Panc1 (cell line): ENCODE results near the gene TSPAN5. TPM values are rescaled to one million over a fixed set of nuclear protein-coding genes. Genes with fewer than 3 reads are reported as not detected.
"Not testable (repeated sequence)": the region's sequence is repeated elsewhere in the genome, so short reads cannot be mapped to it uniquely, and the experiment has no call there.

Experiments
- ATAC-seq: fragments of 200-7000 bp; cut with Tn5 transposase; 2 replicates; pipeline ENCODE4 v1.9.1; 2020; ENCODE audit warnings: mild to moderate bottlenecking, moderate library complexity
- BruUV-seq: library from RNA; stranded (reverse); fragments of 400-500 nt; replicated peaks from 2 replicates; lab custom pipeline; 2021; lab: Mats Ljungman, UMichigan
- CTCF ChIA-PET: fragments of 300-600 bp; sonication (Branson Sonifier 250); formaldehyde crosslinking; loops from one replicate; lab custom pipeline; 2022; ENCODE audit warnings: antibody characterized with exemption; lab: Charles Lee
- POLR2A ChIA-PET: fragments of 300-600 bp; sonication (Branson Sonifier 250); formaldehyde crosslinking; loops from one replicate; lab custom pipeline; 2022; ENCODE audit warnings: antibody characterized with exemption; lab: Charles Lee
- DNase-seq: peaks from one replicate; pipeline ENCODE4 v3.0.0-alpha.2; 2010; ENCODE audit warnings: low read depth, low spot score
- H3K27ac ChIP-seq: 2 replicates; pipeline ENCODE4 v1.5.1; 2011; ENCODE audit warnings: mild to moderate bottlenecking, low read length, inconsistent platforms
- H3K27me3 ChIP-seq: fragments of 200-500 bp; sonication (Bioruptor generic); 2 replicates; pipeline ENCODE4 v1.6.0; 2014; ENCODE audit warnings: low read length, inconsistent platforms; ENCODE audit not compliant: control insufficient read depth, insufficient read depth
- H3K36me3 ChIP-seq: fragments of 200-500 bp; sonication (Bioruptor generic); 2 replicates; pipeline ENCODE4 v1.5.1; 2014; ENCODE audit warnings: inconsistent platforms, mild to moderate bottlenecking, low read length, moderate library complexity; ENCODE audit not compliant: control insufficient read depth, insufficient read depth
- H3K4me1 ChIP-seq: 2 replicates; pipeline ENCODE4 v1.5.1; 2011; ENCODE audit warnings: inconsistent platforms, mild to moderate bottlenecking, low read length, moderate library complexity; ENCODE audit not compliant: control insufficient read depth, insufficient read depth
- H3K4me3 ChIP-seq, 2 experiments: 2 replicates each; pipeline ENCODE4 v1.5.1; 2011 to 2012; ENCODE audit warnings: low read depth in 2 of 2, low read length in 2 of 2, mild to moderate bottlenecking in 2 of 2, inconsistent platforms in 1 of 2, moderate library complexity in 1 of 2
- H3K9me3 ChIP-seq: fragments of 200-500 bp; sonication (Bioruptor generic); 2 replicates; pipeline ENCODE4 v1.5.1; 2014; ENCODE audit warnings: low read depth, mild to moderate bottlenecking, inconsistent platforms, low read length, moderate library complexity; ENCODE audit not compliant: control insufficient read depth, insufficient read depth
- POLR2AphosphoS5 ChIP-seq: IDR thresholded peaks from 2 replicates; pipeline ENCODE4 v1.6.1; 2012; ENCODE audit warnings: mild to moderate bottlenecking, low read depth, low read length, moderate library complexity
- REST ChIP-seq, 2 experiments: IDR thresholded peaks; 2 replicates each; pipeline ENCODE4 v1.6.1; 2011 to 2012; ENCODE audit warnings: low read depth in 2 of 2, control low read depth in 1 of 2, low read length in 1 of 2, mild to moderate bottlenecking in 1 of 2, moderate library complexity in 1 of 2; ENCODE audit not compliant: insufficient read depth in 1 of 2
- SIN3A ChIP-seq: IDR thresholded peaks from 2 replicates; pipeline ENCODE4 v1.6.1; 2012; ENCODE audit warnings: low read depth, mild to moderate bottlenecking, low read length, moderate library complexity, borderline replicate concordance; ENCODE audit not compliant: insufficient read depth
- TCF7L2 ChIP-seq: IDR thresholded peaks from 2 replicates; pipeline ENCODE4 v1.6.1; 2011; ENCODE audit warnings: mild to moderate bottlenecking, low read depth, low read length, inconsistent platforms
- in situ Hi-C: cut with HindIII; loops from 2 replicates; pipeline ENCODE4 v1.10.0; 2016; ENCODE audit warnings: low sequenced_read_pairs, low pct_unique_long_range_greater_than_20kb
- intact Hi-C: fragments of 100-400 bp; cut with micrococcal nuclease; formaldehyde crosslinking; loops from one replicate; pipeline ENCODE4 v1.10.0; 2022; ENCODE audit not compliant: unreplicated experiment
- total RNA-seq: library from RNA; stranded (reverse); gene quantifications from one replicate; pipeline ENCODE4 v1.2.1, GENCODE V29; 2021; ENCODE audit not compliant: unreplicated experiment
- TF ChIP-seq, protein P1 (sequence below): fragments of 450-650 bp; IDR thresholded peaks from 2 replicates; pipeline ENCODE4 v1.5.1; 2017; ENCODE audit warnings: mild to moderate bottlenecking

TSPAN5 gene
- total RNA-seq, 1 experiment from 2014 or later: 61.9 TPM

DNA sequence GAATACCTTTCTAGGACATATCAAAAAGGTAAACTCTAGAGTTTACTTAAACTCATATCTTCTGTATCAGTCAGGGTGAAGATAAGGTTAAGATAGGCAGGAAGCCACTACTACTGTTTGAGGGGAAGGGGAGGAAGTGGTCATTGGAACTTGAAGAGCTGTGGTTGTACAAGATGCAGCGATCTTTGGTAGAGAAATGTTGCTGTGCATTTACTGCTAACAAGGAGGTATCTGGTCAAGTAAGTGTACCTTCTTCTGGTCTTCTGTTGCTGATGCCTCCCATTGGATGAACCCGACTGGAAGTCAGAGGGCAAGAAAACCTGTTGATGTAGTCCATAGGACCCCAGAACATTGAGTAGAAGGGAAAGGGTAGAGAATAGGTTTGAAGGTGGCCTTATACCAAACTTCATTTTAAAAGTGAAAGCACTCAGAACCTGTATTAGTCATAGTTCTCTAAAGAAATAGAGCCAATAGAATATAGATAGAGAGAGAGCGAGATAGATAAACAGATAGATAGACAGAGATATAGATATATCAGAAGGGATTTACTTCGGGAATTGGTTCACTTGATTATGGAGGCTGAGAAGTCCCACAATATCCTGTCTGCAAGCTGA, 47.9 kb upstream of the TSPAN5 start:
- CTCF ChIA-PET: no interaction called here
- Histone ChIP-seq H3K27me3 (no peaks in the 10 kb centered on the region), H3K4me1 (no peaks in the 10 kb centered on the region; the same call in 1 of the 2 replicates), H3K27ac (no peak overlapping the region), H3K36me3 (no peaks in the 10 kb centered on the region), H3K4me3 (no peak overlapping the region), H3K9me3 (no peaks in the 10 kb centered on the region)
- in situ Hi-C loops (no loop called here), intact Hi-C loops (no loop called here)
- POLR2A ChIA-PET: no interaction called here
- no peak for ATAC-seq
- BruUV-seq: no TSS peak
- no peak for DNase-seq
- TF ChIP-seq TCF7L2 (no peak), POLR2AphosphoS5 (no peak), REST (IDR thresholded peaks at IDR 0.05; ENCODE audit: insufficient read depth in 1 of 2, low read depth in 2 of 2, low read length in 1 of 2) (no peak), SIN3A (no peak)
- TF ChIP-seq, protein P1, sequence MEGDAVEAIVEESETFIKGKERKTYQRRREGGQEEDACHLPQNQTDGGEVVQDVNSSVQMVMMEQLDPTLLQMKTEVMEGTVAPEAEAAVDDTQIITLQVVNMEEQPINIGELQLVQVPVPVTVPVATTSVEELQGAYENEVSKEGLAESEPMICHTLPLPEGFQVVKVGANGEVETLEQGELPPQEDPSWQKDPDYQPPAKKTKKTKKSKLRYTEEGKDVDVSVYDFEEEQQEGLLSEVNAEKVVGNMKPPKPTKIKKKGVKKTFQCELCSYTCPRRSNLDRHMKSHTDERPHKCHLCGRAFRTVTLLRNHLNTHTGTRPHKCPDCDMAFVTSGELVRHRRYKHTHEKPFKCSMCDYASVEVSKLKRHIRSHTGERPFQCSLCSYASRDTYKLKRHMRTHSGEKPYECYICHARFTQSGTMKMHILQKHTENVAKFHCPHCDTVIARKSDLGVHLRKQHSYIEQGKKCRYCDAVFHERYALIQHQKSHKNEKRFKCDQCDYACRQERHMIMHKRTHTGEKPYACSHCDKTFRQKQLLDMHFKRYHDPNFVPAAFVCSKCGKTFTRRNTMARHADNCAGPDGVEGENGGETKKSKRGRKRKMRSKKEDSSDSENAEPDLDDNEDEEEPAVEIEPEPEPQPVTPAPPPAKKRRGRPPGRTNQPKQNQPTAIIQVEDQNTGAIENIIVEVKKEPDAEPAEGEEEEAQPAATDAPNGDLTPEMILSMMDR: no peak

- H3K4me1 ChIP-seq, intact Hi-C loops, DNase-seq, POLR2A ChIA-PET, CTCF ChIA-PET, ATAC-seq, in situ Hi-C loops, BruUV-seq, H3K4me3 ChIP-seq, H3K36me3 ChIP-seq, H3K9me3 ChIP-seq, H3K27me3 ChIP-seq, H3K27ac ChIP-seq: not testable (repeated sequence)
Observed at GRCh38 chr4:98705586-98705985, 47.2 kb upstream of the TSPAN5 start.

GRCh38 chr4:98700656-98701055, 42.2 kb upstream of the TSPAN5 start:
- ChIA-PET POLR2A (no interaction called here), CTCF (no interaction called here)
- Histone ChIP-seq H3K4me1 (no peaks in the 10 kb centered on the region), H3K36me3 (no peaks in the 10 kb centered on the region), H3K27ac (no peak overlapping the region), H3K27me3 (no peaks in the 10 kb centered on the region), H3K4me3 (no peak overlapping the region), H3K9me3 (no peaks in the 10 kb centered on the region)
- no peak for ATAC-seq
- no TSS peak for BruUV-seq
- in situ Hi-C loops (no loop called here), intact Hi-C loops (no loop called here)
- TF ChIP-seq REST (IDR thresholded peaks at IDR 0.05; ENCODE audit: insufficient read depth in 1 of 2, low read depth in 2 of 2, low read length in 1 of 2) (no peak), SIN3A (no peak)
- TF ChIP-seq, protein P1: no peak
- no peak for DNase-seq
